HG03135 (cell line): ENCODE data around the gene DPP7.

Source experiments
- ATAC-seq: cut with Tn5 transposase; IDR thresholded peaks from one replicate; pipeline ENCODE4 v1.9.1; 2021; ENCODE audit warnings: mild to moderate bottlenecking, moderate library complexity; ENCODE audit not compliant: unreplicated experiment

DPP7 gene

GRCh38 chr9:137112564-137113384 is 1.8 kb downstream of the DPP7 start:
- ATAC-seq, result no peak

DNA sequence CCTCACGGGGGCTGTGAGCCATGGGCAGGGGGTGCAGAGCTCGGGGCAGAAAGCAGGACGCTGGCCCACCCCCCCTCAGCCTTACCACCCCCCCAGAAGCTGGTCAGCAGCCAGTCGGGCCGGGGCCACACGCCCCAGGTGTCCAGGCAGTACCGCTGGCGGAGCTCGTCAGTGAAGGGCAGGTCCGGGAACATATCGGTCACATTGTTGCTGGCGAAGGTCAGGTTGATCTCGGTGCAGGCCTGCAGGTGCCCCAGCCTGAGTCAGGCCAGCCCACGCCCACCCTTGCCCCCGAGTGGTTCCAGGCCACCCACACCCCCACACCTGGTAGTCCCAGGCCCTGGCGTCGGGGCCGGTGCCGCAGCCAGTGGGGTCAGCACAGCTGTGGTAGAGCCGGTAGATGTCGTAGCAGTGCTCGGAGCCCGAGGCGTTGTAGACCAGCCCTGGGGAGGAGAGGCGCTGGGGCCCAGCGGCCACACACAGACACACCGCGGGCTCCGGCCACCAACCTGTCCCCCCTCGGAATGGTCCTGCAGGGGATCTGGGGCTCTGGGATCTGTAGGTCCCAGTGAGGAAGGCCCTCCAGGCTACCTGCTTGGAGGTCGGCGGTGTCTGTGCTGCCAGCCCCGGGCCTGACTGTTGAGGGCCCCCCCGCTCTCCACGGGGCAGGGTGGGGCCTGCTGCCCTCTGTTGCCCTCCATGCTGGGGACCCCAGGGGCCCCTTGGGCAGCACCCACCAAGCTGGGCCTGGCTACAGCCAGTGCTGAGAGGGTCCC is 2.6 kb downstream of the DPP7 start:
- ATAC-seq, result no peak

DNA sequence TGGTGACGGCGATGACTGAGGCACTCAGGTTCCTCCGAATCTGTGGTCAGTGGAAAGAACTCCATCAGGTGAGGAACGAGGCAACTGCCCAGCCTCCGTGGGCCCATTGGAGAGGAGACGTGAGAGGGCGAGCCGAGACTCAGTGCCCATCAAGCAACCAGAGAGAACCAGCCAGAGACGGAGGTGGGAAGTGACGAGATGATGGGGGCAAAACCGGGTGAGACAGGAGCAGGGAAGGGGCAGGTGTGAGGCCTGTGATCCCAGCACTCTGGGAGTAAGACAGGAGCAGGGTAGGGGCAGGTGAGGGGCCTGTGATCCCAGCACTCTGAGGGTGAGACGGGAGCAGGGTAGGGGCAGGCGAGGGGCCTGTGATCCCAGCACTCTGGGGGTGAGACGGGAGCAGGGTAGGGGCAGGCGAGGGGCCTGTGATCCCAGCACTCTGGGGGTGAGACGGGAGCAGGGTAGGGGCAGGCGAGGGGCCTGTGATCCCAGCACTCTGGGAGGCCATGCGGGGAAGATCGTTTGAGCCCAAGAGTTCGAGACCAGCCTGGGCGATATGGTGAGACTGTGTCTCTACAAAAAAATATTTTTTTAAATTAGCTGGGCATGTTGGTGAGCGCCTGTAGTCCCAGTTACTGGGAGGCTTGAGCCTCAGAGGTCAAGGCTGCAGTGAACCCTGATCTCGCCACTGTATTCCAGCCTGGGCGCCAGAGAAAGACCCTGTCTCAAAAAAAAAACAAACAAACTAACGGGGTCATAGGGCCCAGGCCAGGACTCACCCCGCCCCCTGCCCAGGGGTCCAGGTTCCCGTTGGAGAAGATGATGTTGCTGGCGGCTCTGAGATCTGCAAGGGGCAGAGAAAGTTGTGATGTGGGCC is 3.4 kb downstream of the DPP7 start:
- ATAC-seq, result no peak

- no peak for ATAC-seq
Observed at GRCh38 chr9:137110147-137110910, 4.2 kb downstream of the DPP7 start.

DNA sequence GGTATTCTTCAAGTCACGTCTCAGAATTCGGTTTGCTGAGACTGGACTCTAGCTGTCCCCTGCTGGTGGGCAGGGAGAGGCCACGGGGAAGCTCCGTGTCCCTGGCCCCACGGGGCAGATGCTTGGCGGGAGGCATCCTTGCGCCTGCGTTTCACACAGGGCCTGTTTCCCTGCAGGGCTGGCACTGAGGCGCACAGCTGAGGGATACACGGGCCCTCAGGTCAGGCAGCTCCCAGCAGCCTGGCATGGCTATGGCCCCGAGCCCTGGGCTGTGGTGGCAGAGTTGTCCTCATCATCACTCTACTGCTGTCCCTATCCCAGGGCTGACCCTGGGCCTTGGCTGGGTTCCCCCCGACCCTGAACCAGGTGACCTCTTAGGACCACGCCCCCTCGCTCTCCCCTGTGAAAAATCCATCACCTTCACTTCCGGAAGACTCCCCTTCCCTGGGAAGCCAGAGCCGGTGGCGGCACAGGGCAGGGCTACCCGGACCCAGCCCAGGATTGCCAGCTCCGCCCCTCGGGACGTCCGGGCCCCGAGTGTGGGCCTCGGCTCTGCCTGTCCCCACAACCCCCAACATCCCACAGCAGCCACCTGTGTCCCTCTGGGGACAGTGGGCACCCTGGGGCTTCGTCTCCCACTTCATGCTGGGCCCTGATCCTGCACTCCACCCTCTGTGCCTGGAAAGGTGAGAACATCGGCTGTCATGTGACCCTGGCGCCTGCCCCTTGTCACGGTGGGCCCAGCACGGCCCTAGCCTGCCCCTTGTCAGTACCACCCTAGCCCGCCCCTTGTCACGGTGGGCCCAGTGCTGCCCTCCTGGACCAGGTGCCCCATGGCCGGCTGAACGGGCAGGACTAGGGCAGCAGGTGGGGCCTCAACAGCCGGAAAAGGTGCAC is 5.0 kb downstream of the DPP7 start:
- no peak for ATAC-seq

DNA sequence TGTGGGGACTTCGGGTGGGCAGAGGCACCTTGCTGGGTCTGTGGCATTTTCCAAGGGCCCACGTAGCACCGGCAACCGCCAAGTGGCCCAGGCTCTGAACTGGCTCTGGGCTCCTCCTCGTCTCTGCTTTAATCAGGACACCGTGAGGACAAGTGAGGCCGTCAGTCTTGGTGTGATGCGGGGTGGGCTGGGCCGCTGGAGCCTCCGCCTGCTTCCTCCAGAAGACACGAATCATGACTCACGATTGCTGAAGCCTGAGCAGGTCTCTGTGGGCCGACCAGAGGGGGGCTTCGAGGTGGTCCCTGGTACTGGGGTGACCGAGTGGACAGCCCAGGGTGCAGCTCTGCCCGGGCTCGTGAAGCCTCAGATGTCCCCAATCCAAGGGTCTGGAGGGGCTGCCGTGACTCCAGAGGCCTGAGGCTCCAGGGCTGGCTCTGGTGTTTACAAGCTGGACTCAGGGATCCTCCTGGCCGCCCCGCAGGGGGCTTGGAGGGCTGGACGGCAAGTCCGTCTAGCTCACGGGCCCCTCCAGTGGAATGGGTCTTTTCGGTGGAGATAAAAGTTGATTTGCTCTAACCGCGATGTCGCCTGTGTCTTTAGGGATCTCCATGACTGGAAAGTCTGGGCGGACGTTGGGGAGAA is 5.8 kb downstream of the DPP7 start:
- ATAC-seq, result no peak

GRCh38 chr9:137107982-137108381 is 6.6 kb downstream of the DPP7 start:
- ATAC-seq, result no peak

DNA sequence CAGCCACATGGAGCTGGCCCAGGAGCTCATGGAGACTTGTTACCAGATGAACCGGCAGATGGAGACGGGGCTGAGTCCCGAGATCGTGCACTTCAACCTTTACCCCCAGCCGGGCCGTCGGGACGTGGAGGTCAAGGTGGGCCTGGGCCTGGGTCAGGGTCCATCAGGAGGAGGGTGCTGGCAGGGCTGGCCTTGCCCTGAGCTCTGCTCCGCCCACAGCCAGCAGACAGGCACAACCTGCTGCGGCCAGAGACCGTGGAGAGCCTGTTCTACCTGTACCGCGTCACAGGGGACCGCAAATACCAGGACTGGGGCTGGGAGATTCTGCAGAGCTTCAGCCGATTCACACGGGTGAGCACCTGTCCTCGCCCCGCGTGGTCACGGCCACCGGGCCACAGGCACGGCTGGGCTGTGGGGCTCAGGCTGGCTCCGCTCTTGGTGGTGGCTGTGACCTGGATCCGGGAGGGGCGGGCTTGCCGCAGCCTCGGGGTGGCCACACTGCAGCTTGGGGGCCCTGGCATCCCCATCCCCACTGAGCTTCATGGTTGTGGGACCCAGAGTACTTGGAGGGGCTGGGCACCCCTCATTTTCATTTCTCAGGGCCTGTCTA is 7.1 kb downstream of the DPP7 start:
- no peak for ATAC-seq

- ATAC-seq, result no peak
Observed at GRCh38 chr9:137106662-137107250, 7.8 kb downstream of the DPP7 start.

- no peak for ATAC-seq
Observed at GRCh38 chr9:137105814-137106661, 8.5 kb downstream of the DPP7 start.

- ATAC-seq, result no peak
Observed at GRCh38 chr9:137103206-137103999, 11.1 kb downstream of the DPP7 start.

- ATAC-seq, result no peak
Observed at GRCh38 chr9:137099231-137099630, 15.3 kb downstream of the DPP7 start.

GRCh38 chr9:137097761-137098462 is 16.6 kb downstream of the DPP7 start:
- no peak for ATAC-seq

DNA sequence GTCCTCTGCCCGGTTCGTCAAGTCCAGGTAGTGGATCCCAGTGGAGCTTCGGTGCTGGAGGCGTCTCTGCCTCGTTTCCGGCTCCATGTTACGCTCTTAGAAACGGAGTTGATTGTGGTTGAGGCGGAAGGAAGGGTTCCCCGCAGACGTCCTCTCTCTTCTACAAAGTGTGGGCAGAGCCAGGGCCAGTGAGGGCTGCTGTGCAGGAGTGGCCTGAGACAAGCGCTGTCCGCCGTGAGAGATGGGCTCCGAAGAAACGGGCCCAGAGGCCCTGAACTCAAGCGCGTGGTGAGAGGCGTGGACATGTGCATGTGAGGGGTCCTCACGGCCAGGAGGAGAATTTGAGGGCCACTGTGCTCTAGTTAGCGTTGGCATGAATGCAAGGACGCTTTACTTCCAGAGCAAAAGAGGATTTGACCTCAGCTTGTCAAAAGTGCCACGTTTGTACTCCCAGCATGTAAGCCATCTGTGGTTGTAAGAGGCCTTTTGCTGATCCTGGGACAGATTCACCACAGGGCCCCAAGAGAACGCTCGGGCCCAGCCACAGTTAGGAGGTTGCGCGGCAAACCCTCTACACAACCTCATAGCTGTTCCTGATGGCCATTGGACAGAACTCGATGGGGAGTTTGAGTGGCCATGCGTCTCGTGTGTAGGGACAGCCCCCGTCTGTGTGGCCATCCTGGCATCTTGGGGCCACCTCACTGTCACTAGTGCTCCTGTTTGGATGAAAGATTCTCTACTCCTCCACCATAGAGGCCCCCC is 17.6 kb downstream of the DPP7 start:
- ATAC-seq, result no peak
